Naive thymus-derived CD8-positive, alpha-beta T cell (primary cell): Measurements from ENCODE around the gene ATG7. TPM values are rescaled to one million over a fixed set of nuclear protein-coding genes. Genes with fewer than 3 reads are reported as not detected.
"Not testable (repeated sequence)": the region's sequence is repeated elsewhere in the genome, so short reads cannot be mapped to it uniquely, and the experiment has no call there.

Source experiments
- ATAC-seq, 2 donors: fragments of 150-1000 bp; cut with Tn5 transposase in 1 of 2; sonication (Bioruptor Pico), chemical (Tn5 transposase) in 1 of 2; 1 replicate in 1 of 2; 2 replicates in 1 of 2; pipeline ENCODE4 v1.10.0; 2021; ENCODE audit warnings: mild to moderate bottlenecking in 2 of 2, moderate library complexity in 2 of 2
- POLR2A ChIA-PET: fragments of 350-600 bp; sonication (Branson Sonifier 250); formaldehyde crosslinking; loops from one replicate; lab custom pipeline; 2021; ENCODE audit warnings: antibody characterized with exemption; lab: Charles Lee
- DNase-seq, 10 donors: peaks; one replicate each; pipeline versions ENCODE4 v3.0.0 to v3.0.0-alpha.2; 2020 to 2022
- H3K27ac Mint-ChIP-seq, 10 donors: one replicate each; pipeline ENCODE4 v1.8.0; 2020 to 2022; ENCODE audit warnings: mild to moderate bottlenecking in 10 of 10, mixed read lengths in 10 of 10, moderate library complexity in 4 of 10, inconsistent platforms in 1 of 10
- H3K27me3 Mint-ChIP-seq, 5 donors: one replicate each; pipeline ENCODE4 v1.8.0; 2021 to 2022; ENCODE audit warnings: mixed read lengths in 5 of 5
- H3K36me3 Mint-ChIP-seq, 3 donors: one replicate each; pipeline ENCODE4 v1.8.0; 2020 to 2022; ENCODE audit warnings: mixed read lengths in 3 of 3, mild to moderate bottlenecking in 2 of 3, inconsistent platforms in 1 of 3
- H3K4me1 Mint-ChIP-seq, 4 donors: one replicate each; pipeline ENCODE4 v1.8.0; 2021 to 2022; ENCODE audit warnings: mixed read lengths in 4 of 4
- H3K4me3 Mint-ChIP-seq, 10 donors: one replicate each; pipeline ENCODE4 v1.8.0; 2020 to 2022; ENCODE audit warnings: mild to moderate bottlenecking in 10 of 10, mixed read lengths in 10 of 10, moderate library complexity in 6 of 10, inconsistent platforms in 1 of 10
- H3K9me3 Mint-ChIP-seq, 9 donors: one replicate each; pipeline ENCODE4 v1.8.0; 2020 to 2022; ENCODE audit warnings: mixed read lengths in 9 of 9, mild to moderate bottlenecking in 3 of 9, inconsistent platforms in 1 of 9, moderate library complexity in 1 of 9
- polyA plus RNA-seq, 3 donors: library from polyadenylated mRNA; unstranded; fragments of 300-500 nt; fragmentation: Illumina TruSeq; gene quantifications; one replicate each; pipeline ENCODE4 v1.2.3, GENCODE V29; 2021
- total RNA-seq, 8 experiments: library from RNA in 2 of 8; stranded (reverse) in 2 of 8; gene quantifications; one replicate each; pipeline ENCODE4 v1.2.3 and lab custom pipeline; 2021 to 2026

Gene ATG7
- total and polyA plus RNA-seq, 5 experiments from 2014 or later, result 6.0 to 28.7 (median 15.3) TPM

DNA sequence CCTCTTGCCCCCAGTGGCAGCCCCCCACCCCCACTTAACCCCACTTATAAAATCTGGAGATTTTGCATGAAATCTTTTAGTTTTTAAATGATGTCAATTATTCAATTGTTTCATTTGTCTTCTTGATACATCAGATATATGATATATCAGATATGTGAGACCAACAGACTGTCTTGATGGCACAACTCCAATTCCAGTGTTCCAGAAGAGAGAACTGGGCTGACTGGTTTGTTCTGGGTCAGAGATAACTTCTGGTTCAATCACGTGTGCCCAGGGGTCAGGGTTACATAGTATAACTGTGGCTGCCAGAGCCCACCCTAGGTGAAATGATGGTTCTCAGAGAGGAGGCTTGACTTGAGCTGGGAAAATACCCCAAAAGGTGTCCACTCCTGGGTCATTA is 32.4 kb upstream of the ATG7 start:
- H3K4me3 Mint-ChIP-seq, result no peak overlapping the region
- POLR2A ChIA-PET, result no interaction called here
- ATAC-seq, result no peak
- H3K27me3 Mint-ChIP-seq, result peaks cover 0 to 9% (median 4%) of the 10 kb centered on the region in 5 donors
- peaks cover 0 to 2% (median 0%) of the 10 kb centered on the region in 9 donors for H3K9me3 Mint-ChIP-seq
- H3K4me1 Mint-ChIP-seq, result peaks cover 0 to 2% (median 0%) of the 10 kb centered on the region in 4 donors
- H3K27ac Mint-ChIP-seq, result no peak overlapping the region
- no peak for DNase-seq
- H3K36me3 Mint-ChIP-seq, result no peaks in the 10 kb centered on the region

DNA sequence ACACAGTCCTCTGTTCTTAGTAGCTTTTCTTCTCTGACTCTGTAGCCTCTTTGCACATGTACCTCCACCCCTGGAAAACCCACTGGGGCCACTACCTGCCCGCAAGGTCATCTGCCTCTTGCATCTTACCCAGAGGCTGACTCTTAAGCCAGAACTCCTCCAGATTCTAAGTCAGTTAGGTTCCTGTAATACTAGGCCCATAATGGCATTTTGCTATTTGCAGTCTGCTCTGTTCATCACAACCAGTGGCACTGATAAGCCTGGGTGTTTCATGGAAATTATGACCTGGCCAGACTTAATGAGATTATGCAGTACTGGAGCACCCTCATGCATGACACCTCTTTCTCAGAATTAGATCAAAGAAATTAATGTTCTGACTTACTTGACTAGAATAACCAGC is 31.7 kb upstream of the ATG7 start:
- POLR2A ChIA-PET, result no interaction called here
- peaks cover 0 to 2% (median 0%) of the 10 kb centered on the region in 9 donors for H3K9me3 Mint-ChIP-seq
- no peak overlapping the region for H3K27ac Mint-ChIP-seq
- peaks cover 0 to 2% (median 0%) of the 10 kb centered on the region in 4 donors for H3K4me1 Mint-ChIP-seq
- DNase-seq (no peak), ATAC-seq (no peak)
- no peaks in the 10 kb centered on the region for H3K36me3 Mint-ChIP-seq
- no peak overlapping the region for H3K4me3 Mint-ChIP-seq
- peaks cover 0 to 9% (median 4%) of the 10 kb centered on the region in 5 donors for H3K27me3 Mint-ChIP-seq

DNA sequence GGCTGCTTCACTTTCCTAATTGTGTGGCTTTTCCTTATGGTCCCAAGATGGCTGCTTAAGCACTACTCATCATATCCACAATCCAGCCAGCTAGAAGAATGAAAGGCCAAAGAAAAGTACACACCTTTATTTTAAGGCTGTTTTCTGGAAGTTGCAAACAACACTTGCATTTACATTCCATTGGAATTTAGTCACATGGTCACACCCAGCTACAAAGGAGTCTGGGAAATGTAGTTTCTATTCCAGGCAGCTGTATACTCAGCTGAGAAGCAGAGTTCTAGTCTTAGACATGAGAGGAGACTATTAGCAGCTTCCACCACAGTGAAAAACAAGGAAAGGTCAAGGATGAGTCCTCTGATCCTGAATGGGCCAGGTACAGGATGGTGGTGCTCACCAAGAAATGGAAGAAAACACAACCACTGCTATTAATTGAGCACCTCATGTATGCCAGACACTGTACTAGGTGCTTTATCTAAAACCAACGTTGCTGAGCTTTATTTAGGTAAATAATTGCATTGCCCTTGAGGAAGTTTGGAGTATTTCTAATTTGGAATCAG is 28.0 kb upstream of the ATG7 start:
- no peaks in the 10 kb centered on the region for H3K36me3 Mint-ChIP-seq
- H3K27ac Mint-ChIP-seq, result no peak overlapping the region
- no peaks in the 10 kb centered on the region for H3K4me1 Mint-ChIP-seq
- ATAC-seq, result no peak
- POLR2A ChIA-PET, result no interaction called here
- no peak overlapping the region for H3K4me3 Mint-ChIP-seq
- peaks cover 0 to 6% (median 2%) of the 10 kb centered on the region in 5 donors for H3K27me3 Mint-ChIP-seq
- DNase-seq, result no peak
- H3K9me3 Mint-ChIP-seq, result no peaks in the 10 kb centered on the region

DNA sequence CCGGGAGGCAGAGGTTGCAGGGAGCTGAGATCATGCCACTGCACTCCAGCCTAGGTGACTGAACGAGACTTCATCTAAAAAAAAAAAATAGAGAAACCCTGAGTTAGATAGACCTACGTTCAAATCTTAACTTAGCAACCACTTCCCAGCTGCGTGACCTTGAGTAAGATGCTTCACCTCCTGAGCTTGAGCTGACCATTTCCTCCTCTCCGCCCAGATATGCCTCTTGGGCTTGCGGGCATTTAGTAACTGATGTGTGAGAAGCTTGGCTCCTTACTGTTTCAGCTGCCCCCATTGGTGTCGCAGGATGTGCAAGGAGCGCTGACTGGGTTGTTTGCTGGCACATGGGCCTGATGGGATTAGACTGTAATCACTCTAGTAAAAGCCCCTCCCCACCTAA is 26.9 kb upstream of the ATG7 start:
- H3K4me3 Mint-ChIP-seq, result no peak overlapping the region
- POLR2A ChIA-PET, result no interaction called here
- no peaks in the 10 kb centered on the region for H3K9me3 Mint-ChIP-seq
- H3K27ac Mint-ChIP-seq, result no peak overlapping the region
- no peaks in the 10 kb centered on the region for H3K36me3 Mint-ChIP-seq
- no peak for DNase-seq
- no peak for ATAC-seq
- H3K4me1 Mint-ChIP-seq, result peaks cover 0 to under 1% (median 0%) of the 10 kb centered on the region in 4 donors
- H3K27me3 Mint-ChIP-seq, result peaks cover 0 to 6% (median 3%) of the 10 kb centered on the region in 5 donors

DNA sequence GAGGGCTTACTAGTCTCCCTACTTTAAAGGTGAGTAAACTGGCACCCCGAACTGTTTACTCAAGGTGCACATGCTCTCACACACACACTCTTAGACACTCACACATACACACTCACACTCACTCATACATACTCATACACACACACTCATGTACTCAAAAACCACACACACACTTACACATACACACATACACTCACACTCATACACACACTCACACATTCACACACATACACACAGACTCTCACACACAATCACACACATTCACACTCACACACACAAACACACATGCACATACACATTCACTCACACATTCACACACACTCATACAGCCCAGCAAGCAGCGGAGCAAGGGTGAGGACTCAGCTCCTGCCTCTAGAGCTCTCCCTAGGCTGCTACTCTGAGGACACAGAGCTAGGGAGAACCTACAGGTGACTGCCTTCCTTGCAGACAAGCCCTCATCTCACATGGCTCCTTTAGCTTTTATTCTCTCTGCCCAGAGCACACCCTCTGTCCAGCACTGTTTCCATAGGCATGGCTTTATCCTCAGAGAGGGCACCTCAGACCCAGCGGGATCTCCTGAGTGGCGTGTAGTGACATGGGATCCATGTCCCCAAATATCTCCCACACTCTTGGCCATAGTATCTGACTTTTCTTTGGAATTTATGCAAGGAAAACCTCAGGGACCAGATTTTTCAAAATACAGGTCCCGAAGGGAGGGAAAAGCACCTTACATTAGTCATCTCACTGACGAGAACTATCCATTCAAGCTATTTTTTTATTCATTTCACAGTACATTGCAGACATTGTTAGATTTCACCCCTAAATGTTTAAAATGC is 26.2 kb upstream of the ATG7 start:
- no peaks in the 10 kb centered on the region for H3K9me3 Mint-ChIP-seq
- no peak overlapping the region for H3K27ac Mint-ChIP-seq
- no peak for DNase-seq
- ATAC-seq, result no peak
- no peaks in the 10 kb centered on the region for H3K36me3 Mint-ChIP-seq
- no peak overlapping the region for H3K4me3 Mint-ChIP-seq
- H3K27me3 Mint-ChIP-seq, result peaks cover 0 to 6% (median 3%) of the 10 kb centered on the region in 5 donors
- peaks cover 0 to 6% (median 2%) of the 10 kb centered on the region in 4 donors for H3K4me1 Mint-ChIP-seq
- POLR2A ChIA-PET, result no interaction called here

DNA sequence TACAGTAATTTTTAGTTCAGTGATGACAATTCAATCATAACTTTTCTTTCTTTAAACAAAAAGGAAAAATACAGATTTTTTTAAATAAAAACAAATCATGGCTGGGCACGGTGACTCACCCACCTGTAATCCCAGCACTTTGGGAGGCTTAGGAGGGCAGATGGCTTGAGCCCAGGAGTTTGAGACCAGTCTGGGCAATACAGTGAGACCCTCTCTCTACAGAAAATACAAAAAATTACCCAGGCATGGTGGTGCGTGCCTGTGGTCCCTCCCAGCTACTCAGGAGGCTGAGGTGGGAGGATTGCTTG is 25.6 kb upstream of the ATG7 start:
- DNase-seq, result no peak
- H3K4me1 Mint-ChIP-seq, result peaks cover 0 to 11% (median 6%) of the 10 kb centered on the region in 4 donors
- POLR2A ChIA-PET, result no interaction called here
- peaks cover 0 to 6% (median 3%) of the 10 kb centered on the region in 5 donors for H3K27me3 Mint-ChIP-seq
- ATAC-seq, result no peak
- no peak overlapping the region for H3K4me3 Mint-ChIP-seq
- no peaks in the 10 kb centered on the region for H3K9me3 Mint-ChIP-seq
- no peaks in the 10 kb centered on the region for H3K36me3 Mint-ChIP-seq
- no peak overlapping the region for H3K27ac Mint-ChIP-seq

DNA sequence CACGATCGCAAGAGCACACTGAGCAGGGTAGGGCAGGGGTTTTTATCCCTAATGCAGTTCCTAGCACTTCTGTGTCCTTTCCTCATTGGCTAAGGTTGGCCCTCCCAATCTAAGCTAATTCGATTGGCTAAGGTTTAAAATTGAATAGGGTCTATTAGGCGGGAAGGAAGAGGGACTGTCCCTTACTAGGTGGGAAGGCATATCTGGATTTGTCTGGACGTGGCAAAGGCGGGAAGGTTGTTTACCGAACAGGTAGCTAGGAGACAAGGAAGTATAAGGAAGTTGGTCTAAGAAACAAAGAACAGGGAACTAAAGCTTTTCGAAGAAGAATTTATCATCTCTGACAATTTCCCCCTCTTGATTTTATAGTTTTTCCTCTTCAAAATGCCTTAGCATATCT is 24.8 kb upstream of the ATG7 start:
- Mint-ChIP-seq H3K9me3 (no peaks in the 10 kb centered on the region), H3K36me3 (no peaks in the 10 kb centered on the region), H3K4me1 (peaks cover 0 to 15% (median 10%) of the 10 kb centered on the region in 4 donors), H3K27me3 (peaks cover 0 to 6% (median 3%) of the 10 kb centered on the region in 5 donors), H3K27ac (no peak overlapping the region), H3K4me3 (peak overlapping the region in 1 of 10 donors; percentile 24)
- POLR2A ChIA-PET, result no interaction called here
- DNase-seq, result no peak
- no peak for ATAC-seq

DNA sequence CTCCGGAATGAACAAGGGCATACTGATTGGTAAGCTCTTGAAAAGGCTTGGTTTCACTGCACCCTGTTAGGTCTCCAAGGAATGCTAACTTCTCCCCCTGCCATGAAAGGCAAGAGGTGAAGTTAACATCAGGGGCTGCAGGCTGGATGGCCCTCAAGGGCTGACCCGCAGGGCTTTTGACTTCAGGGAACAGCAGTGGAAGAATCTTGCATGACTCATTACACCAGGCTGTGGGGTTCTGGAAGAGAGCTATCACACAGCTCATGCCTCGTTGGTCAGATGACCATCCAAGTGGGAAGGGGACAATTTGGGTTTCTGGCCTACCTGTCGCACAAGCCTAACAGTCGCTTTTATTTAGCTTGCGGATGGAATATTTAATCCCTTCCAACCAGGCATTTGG is 23.6 kb upstream of the ATG7 start:
- Mint-ChIP-seq H3K4me1 (peaks cover 0 to 15% (median 10%) of the 10 kb centered on the region in 4 donors), H3K4me3 (no peak overlapping the region), H3K27me3 (peaks cover 0 to 6% (median 2%) of the 10 kb centered on the region in 5 donors), H3K36me3 (no peaks in the 10 kb centered on the region), H3K9me3 (no peaks in the 10 kb centered on the region), H3K27ac (peak overlapping the region in 1 of 10 donors; percentile 56)
- POLR2A ChIA-PET, result interaction anchor here (0.7 kb wide), 1 partner anchor 24 kb away, joined by 3 read pairs; no protein-coding TSS in a partner anchor
- no peak for ATAC-seq
- no peak for DNase-seq

DNA sequence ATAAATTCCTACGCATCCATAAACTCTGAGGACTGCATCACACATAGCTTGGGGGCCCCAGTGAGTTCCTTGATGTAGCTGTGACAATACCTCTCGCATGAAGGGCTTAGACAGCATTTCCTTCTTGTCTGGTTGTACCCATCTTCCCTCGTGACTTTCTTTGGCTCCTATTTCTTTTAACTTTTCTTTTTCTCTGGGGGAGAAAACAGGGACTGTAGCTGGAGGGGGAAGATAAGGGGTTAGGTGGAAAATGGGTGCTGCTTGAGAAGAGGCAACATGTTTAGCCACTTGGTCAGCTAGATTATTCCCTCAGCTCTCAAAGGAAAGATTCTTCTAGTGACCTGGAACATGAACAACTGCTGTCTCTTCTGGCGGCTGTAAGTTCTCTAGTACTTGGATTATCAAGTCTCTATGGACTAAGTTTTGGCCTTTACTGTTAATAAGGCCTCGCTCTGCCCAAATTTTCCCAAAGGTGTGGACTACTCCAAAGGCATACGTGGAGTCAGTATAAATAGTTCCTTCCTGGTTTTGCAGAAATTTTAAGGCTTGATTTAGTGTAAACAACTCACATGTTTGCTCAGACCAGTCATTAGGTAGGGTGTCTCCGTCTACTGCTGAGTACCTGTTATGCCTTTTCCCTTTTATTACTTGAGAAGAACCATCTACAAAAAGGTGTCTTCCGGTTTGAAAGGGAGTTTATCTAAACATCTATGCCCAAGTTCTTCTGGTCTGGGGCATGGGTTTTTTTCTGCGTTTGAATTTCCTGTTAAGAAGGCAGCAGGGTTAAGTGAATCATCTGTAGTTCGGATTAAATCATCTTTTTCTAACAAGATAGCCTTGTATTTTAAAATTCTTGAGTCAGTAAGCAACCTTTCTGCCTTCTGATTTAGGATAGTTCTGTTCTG is 21.0 kb upstream of the ATG7 start:
- H3K4me1 Mint-ChIP-seq, result peaks cover 0 to 15% (median 10%) of the 10 kb centered on the region in 4 donors
- no peaks in the 10 kb centered on the region for H3K36me3 Mint-ChIP-seq
- peaks cover 3 to 16% (median 5%) of the 10 kb centered on the region in 5 donors for H3K27me3 Mint-ChIP-seq
- DNase-seq (no peak), ATAC-seq (peak; percentile 23 to 45)
- POLR2A ChIA-PET, result no interaction called here
- H3K27ac Mint-ChIP-seq, result peak overlapping the region in 7 of 10 donors; percentile 11 to 81 (median 54)
- peaks cover 0 to 7% (median 0%) of the 10 kb centered on the region in 9 donors for H3K9me3 Mint-ChIP-seq
- peak overlapping the region in 2 of 10 donors; percentile 28 to 42 for H3K4me3 Mint-ChIP-seq

DNA sequence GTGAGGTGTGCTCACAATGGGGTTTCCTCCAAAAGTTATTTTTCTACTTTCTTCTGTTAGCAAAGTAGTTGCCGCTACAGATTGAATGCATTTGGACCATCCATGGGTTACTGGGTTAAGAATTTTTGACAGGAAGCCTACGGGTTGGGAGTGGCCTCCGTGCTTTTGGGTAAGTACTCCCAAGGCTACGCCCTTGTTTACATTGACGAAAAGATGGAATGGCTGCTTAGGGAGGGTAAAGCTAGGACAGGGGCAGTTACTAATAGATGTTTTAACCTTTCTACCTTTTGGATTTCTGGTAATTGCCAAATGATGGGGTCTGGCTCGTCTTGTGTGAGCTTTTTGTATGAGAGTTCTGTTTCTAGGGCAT is 20.4 kb upstream of the ATG7 start:
- Mint-ChIP-seq H3K27ac (peak overlapping the region in 4 of 10 donors; percentile 54 to 81 (median 76)), H3K9me3 (peaks cover 0 to 7% (median 0%) of the 10 kb centered on the region in 9 donors), H3K36me3 (no peaks in the 10 kb centered on the region), H3K4me3 (peak overlapping the region in 2 of 10 donors; percentile 28 to 42), H3K27me3 (peaks cover 3 to 16% (median 5%) of the 10 kb centered on the region in 5 donors), H3K4me1 (peaks cover 0 to 15% (median 10%) of the 10 kb centered on the region in 4 donors)
- POLR2A ChIA-PET, result no interaction called here
- no peak for DNase-seq
- no peak for ATAC-seq

DNA sequence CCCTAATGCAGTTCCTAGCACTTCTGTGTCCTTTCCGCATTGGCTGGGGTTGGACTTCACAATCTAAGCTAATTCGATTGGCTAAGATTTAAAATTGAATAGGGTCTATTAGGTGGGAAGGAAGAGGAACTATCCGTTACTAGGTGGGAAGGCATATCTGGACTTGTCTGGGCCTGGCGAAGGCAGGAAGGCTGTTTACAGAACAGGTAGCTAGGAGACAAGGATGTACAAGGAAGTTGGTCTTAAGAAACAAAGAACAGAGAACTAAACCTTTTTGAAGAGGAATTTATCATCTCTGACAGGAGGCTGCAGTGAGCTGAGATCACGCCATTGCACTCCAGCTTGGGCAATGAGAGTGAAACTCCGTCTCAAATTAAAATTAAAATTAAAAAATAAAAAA is 17.3 kb upstream of the ATG7 start:
- H3K4me1 Mint-ChIP-seq, result peaks cover 0 to 15% (median 10%) of the 10 kb centered on the region in 4 donors
- ATAC-seq (no peak), DNase-seq (no peak)
- peaks cover 0 to 7% (median 0%) of the 10 kb centered on the region in 9 donors for H3K9me3 Mint-ChIP-seq
- POLR2A ChIA-PET, result no interaction called here
- H3K27me3 Mint-ChIP-seq, result peaks cover 2 to 16% (median 5%) of the 10 kb centered on the region in 5 donors
- no peak overlapping the region for H3K27ac Mint-ChIP-seq
- H3K36me3 Mint-ChIP-seq, result no peaks in the 10 kb centered on the region
- H3K4me3 Mint-ChIP-seq, result peak overlapping the region in 1 of 10 donors; percentile 0

DNA sequence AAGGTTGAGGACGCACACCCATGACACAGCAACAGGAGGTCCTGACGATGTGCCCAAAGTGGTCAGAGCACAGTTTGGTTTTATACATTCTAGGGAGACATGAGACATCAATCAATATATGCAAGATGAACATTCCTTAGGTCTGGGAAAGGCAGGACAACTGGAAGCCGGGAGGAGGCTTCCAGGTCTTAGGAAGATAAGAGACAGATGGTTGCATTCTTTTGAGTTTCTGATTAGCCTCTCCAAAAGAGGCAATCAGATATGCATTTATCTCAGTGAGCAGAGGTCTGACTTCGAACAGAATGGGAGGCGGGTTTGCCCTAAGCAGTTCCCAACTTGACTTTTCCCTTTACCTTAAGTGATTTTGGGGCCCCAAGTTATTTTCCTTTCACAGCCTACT is 16.7 kb upstream of the ATG7 start:
- H3K36me3 Mint-ChIP-seq, H3K4me3 Mint-ChIP-seq, H3K9me3 Mint-ChIP-seq, ATAC-seq, POLR2A ChIA-PET, DNase-seq, H3K27ac Mint-ChIP-seq: not testable (repeated sequence)
- Mint-ChIP-seq H3K4me1 (peaks cover 0 to 14% (median 8%) of the 10 kb centered on the region in 4 donors), H3K27me3 (peaks cover 2 to 16% (median 4%) of the 10 kb centered on the region in 5 donors)
